Measurements from ENCODE around the gene TBC1D22A.

TBC1D22A gene

GRCh38 chr22:46767249-46767985 lies 5.0 kb downstream of the TBC1D22A start:
- Histone ChIP-seq H3K4me1 (peaks cover 70 to 84% (median 78%) of the 10 kb centered on the region in 10 experiments), H3K27me3 (no peaks in the 10 kb centered on the region), H3K4me3 (no peak overlapping the region), H3K27ac (peak overlapping the region in 8 of 11 experiments; percentile 31 to 71 (median 62); a peak in 11 of 22 replicates), H3K36me3 (peaks cover 0 to 15% (median 5%) of the 10 kb centered on the region in 11 experiments; a peak in 10 of 22 replicates), H3K9ac (peak overlapping the region in 6 of 11 experiments; percentile 31 to 66 (median 51); a peak in 6 of 22 replicates), H3K4me2 (peak overlapping the region; percentile 50 to 91 (median 78)), H4K20me1 (peaks cover 20 to 90% (median 72%) of the 10 kb centered on the region in 11 experiments; a peak in 21 of 22 replicates), H3K9me3 (replicated peaks in 1 of 11) (no peaks in the 10 kb centered on the region)
- TF ChIP-seq Cebpa-rat (IDR thresholded peaks at IDR 0.05), result no peak

- Histone ChIP-seq H3K9ac (peak overlapping the region; percentile 7 to 71 (median 51); a peak in 17 of 22 replicates), H3K4me1 (peaks cover 77 to 91% (median 84%) of the 10 kb centered on the region in 10 experiments), H3K27me3 (no peaks in the 10 kb centered on the region), H4K20me1 (peaks cover 20 to 92% (median 80%) of the 10 kb centered on the region in 11 experiments; a peak in 21 of 22 replicates), H3K4me3 (no peak overlapping the region), H3K4me2 (peak overlapping the region; percentile 50 to 91 (median 78)), H3K36me3 (peaks cover 0 to 15% (median 5%) of the 10 kb centered on the region in 11 experiments; a peak in 10 of 22 replicates), H3K27ac (peak overlapping the region in 9 of 11 experiments; percentile 21 to 76 (median 68); a peak in 14 of 22 replicates), H3K9me3 (replicated peaks in 1 of 11) (no peaks in the 10 kb centered on the region)
- TF ChIP-seq Cebpa-rat (IDR thresholded peaks at IDR 0.05), result no peak
Observed at GRCh38 chr22:46769191-46769675, 6.8 kb downstream of the TBC1D22A start.

- peak overlapping the region in 9 of 11 experiments; percentile 21 to 76 (median 68); a peak in 14 of 22 replicates for H3K27ac ChIP-seq
- H3K4me3 ChIP-seq, result no peak overlapping the region; a peak in 1 of 20 replicates
- H3K4me2 ChIP-seq, result peak overlapping the region; percentile 50 to 91 (median 78)
Observed at GRCh38 chr22:46769706-46770105, 7.3 kb downstream of the TBC1D22A start.

GRCh38 chr22:46770151-46770641 lies 7.7 kb downstream of the TBC1D22A start:
- no peaks in the 10 kb centered on the region for H3K27me3 ChIP-seq
- peak overlapping the region in 2 of 10 experiments; percentile 1 to 26; a peak in 2 of 20 replicates for H3K4me3 ChIP-seq
- no peaks in the 10 kb centered on the region for H3K9me3 ChIP-seq (replicated peaks in 1 of 11)
- peaks cover 15 to 92% (median 80%) of the 10 kb centered on the region in 11 experiments; a peak in 21 of 22 replicates for H4K20me1 ChIP-seq
- peaks cover 77 to 91% (median 84%) of the 10 kb centered on the region in 10 experiments for H3K4me1 ChIP-seq
- peaks cover 0 to 8% (median under 1%) of the 10 kb centered on the region in 11 experiments; a peak in 6 of 22 replicates for H3K36me3 ChIP-seq
- peak overlapping the region in 9 of 11 experiments; percentile 28 to 76 (median 61); a peak in 16 of 22 replicates for H3K27ac ChIP-seq
- peak overlapping the region; percentile 50 to 91 (median 78) for H3K4me2 ChIP-seq
- no peak for TF ChIP-seq Cebpa-rat (IDR thresholded peaks at IDR 0.05)
- peak overlapping the region in 9 of 11 experiments; percentile 10 to 71 (median 46); a peak in 15 of 22 replicates for H3K9ac ChIP-seq

More at GRCh38 chr22:46769706-46770105, 7.3 kb downstream of the TBC1D22A start:
- Histone ChIP-seq H3K4me1 (peaks cover 77 to 91% (median 84%) of the 10 kb centered on the region in 10 experiments), H3K9me3 (replicated peaks in 1 of 11) (no peaks in the 10 kb centered on the region), H3K36me3 (peaks cover 0 to 13% (median 5%) of the 10 kb centered on the region in 11 experiments; a peak in 10 of 22 replicates), H3K9ac (peak overlapping the region in 10 of 11 experiments; percentile 19 to 71 (median 48); a peak in 15 of 22 replicates), H3K27me3 (no peaks in the 10 kb centered on the region), H4K20me1 (peaks cover 17 to 92% (median 80%) of the 10 kb centered on the region in 11 experiments; a peak in 21 of 22 replicates)
- no peak for TF ChIP-seq Cebpa-rat (IDR thresholded peaks at IDR 0.05)

- Histone ChIP-seq H3K27me3 (no peaks in the 10 kb centered on the region), H3K9ac (peak overlapping the region in 9 of 11 experiments; percentile 10 to 71 (median 41); a peak in 14 of 22 replicates), H3K4me1 (peaks cover 82 to 91% (median 88%) of the 10 kb centered on the region in 10 experiments), H3K27ac (peak overlapping the region in 10 of 11 experiments; percentile 28 to 76 (median 58); a peak in 15 of 22 replicates), H3K4me2 (peak overlapping the region; percentile 50 to 91 (median 78)), H3K4me3 (peak overlapping the region in 2 of 10 experiments; percentile 12 to 26; a peak in 3 of 20 replicates), H3K9me3 (replicated peaks in 1 of 11) (no peaks in the 10 kb centered on the region), H3K36me3 (peaks cover 0 to 7% (median 0%) of the 10 kb centered on the region in 11 experiments; a peak in 6 of 22 replicates), H4K20me1 (peaks cover 15 to 92% (median 83%) of the 10 kb centered on the region in 11 experiments; a peak in 21 of 22 replicates)
- no peak for TF ChIP-seq Cebpa-rat (IDR thresholded peaks at IDR 0.05)
Observed at GRCh38 chr22:46770726-46771125, 8.3 kb downstream of the TBC1D22A start.

GRCh38 chr22:46773076-46773475 lies 10.6 kb downstream of the TBC1D22A start:
- Histone ChIP-seq H3K9me3 (replicated peaks in 1 of 11) (no peaks in the 10 kb centered on the region), H4K20me1 (peaks cover 14 to 92% (median 90%) of the 10 kb centered on the region in 11 experiments; a peak in 21 of 22 replicates), H3K4me1 (peaks cover 90 to 93% (median 92%) of the 10 kb centered on the region in 10 experiments), H3K4me3 (no peak overlapping the region), H3K36me3 (0 out of 22 replicates have a peak, but pooled peaks cover 0 to 3% (median 0%) of the 10 kb centered on the region in 11 experiments), H3K27ac (peak overlapping the region; percentile 65 to 88 (median 83); a peak in 21 of 22 replicates), H3K27me3 (no peaks in the 10 kb centered on the region), H3K4me2 (peak overlapping the region; percentile 84 to 98 (median 92)), H3K9ac (peak overlapping the region in 10 of 11 experiments; percentile 73 to 80 (median 75); a peak in 18 of 22 replicates)
- TF ChIP-seq Cebpa-rat (IDR thresholded peaks at IDR 0.05), result no peak

- Histone ChIP-seq H3K4me1 (peaks cover 79 to 84% (median 82%) of the 10 kb centered on the region in 10 experiments), H3K9ac (peak overlapping the region; percentile 68 to 80 (median 74); a peak in 21 of 22 replicates), H3K36me3 (peaks cover 0 to 12% (median 0%) of the 10 kb centered on the region in 11 experiments; a peak in 1 of 22 replicates), H3K4me3 (peak overlapping the region; percentile 17 to 55 (median 44); a peak in 18 of 20 replicates), H3K4me2 (peak overlapping the region; percentile 84 to 98 (median 92)), H3K27ac (peak overlapping the region; percentile 72 to 88 (median 83)), H4K20me1 (peaks cover 28 to 92% (median 89%) of the 10 kb centered on the region in 11 experiments), H3K27me3 (no peaks in the 10 kb centered on the region), H3K9me3 (replicated peaks in 1 of 11) (no peaks in the 10 kb centered on the region)
- no peak for TF ChIP-seq Cebpa-rat (IDR thresholded peaks at IDR 0.05)
Observed at GRCh38 chr22:46774253-46774979, 12.0 kb downstream of the TBC1D22A start.
